GF-D8 (cell line): Measurements from ENCODE around the gene ADGRG2.
"Not testable (repeated sequence)": the region's sequence is repeated elsewhere in the genome, so short reads cannot be mapped to it uniquely, and the experiment has no call there.

ENCODE experiments used
- DNase-seq: peaks from one replicate; lab custom pipeline; 2025; lab: John Stamatoyannopoulos, UW

ADGRG2 gene

GRCh38 chrX:19003756-19004155 lies 118.5 kb downstream of the ADGRG2 start:
- no peak for DNase-seq

GRCh38 chrX:18998653-18999052 lies 123.6 kb downstream of the ADGRG2 start:
- DNase-seq: no peak

GRCh38 chrX:18997916-18998315 lies 124.4 kb downstream of the ADGRG2 start:
- no peak for DNase-seq

DNA sequence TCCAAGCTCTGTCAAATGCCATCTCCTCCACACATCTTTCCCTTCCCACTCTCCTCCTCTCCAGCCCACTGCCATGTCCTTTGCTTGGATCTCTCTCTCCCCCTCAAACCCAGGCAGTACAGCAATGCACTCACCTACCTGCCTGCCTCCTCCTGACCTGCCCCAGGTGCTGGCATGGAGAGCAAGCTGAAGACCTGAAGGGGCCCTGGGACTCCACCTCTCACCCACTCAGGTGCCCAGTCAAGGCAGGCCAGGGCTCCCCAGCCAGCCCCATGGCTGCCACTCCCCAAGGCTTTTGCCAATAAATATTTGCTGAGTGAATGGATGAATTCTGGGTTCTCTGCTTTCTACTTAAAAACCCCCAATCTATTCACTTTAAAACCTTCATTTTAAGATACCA lies 125.7 kb downstream of the ADGRG2 start:
- DNase-seq: no peak

DNA sequence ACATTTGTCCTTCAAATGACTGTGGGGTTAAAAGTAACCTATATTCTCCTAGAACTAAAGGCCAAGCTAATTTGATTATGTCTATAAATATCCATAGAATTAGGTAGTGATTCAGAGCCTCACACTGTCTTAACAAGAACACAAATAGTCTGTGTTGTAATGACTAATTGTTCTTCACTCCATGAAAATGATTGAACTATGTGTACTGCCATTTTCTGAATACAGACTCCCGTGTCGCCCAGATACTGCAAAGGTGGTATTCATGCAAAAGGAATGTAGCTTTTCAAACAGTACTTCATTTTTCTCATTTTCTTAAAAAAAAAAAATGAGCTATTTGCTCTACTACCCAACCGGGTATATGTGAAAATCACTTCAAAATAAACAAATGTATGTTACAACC lies 127.0 kb downstream of the ADGRG2 start:
- DNase-seq: no peak

- no peak for DNase-seq
Measured at GRCh38 chrX:18994713-18995112, 127.6 kb downstream of the ADGRG2 start.

DNA sequence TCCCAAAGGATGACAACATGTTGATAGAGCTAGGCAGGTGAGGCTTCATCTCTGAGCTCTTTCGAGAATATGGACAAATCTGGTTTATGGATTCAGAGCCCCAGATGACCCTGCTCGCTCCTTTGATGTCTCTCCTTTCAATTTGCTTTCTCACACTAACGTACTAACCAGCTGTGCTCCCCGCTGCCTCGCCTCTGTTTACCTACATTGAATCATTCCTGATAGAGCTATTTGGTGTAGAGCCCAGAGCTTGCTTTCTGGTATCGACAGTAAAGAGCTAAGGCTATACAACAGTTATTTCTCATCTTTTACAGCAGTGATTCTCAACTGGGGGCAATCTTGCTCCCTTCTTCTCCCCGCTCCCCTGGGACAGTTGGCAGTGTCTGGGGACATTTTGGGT lies 129.4 kb downstream of the ADGRG2 start:
- DNase-seq: no peak

GRCh38 chrX:18985186-18985435 lies 137.2 kb downstream of the ADGRG2 start:
- no peak for DNase-seq

- DNase-seq: peak; percentile 38
Measured at GRCh38 chrX:18984381-18985185, 137.7 kb downstream of the ADGRG2 start.

- no peak for DNase-seq
Measured at GRCh38 chrX:18983666-18984380, 138.4 kb downstream of the ADGRG2 start, which contains the start of gene PHKA2. TSS of gene PHKA2 (minus strand) at chrX:18984114. CDS start at chrX:18983932, 182 bp downstream.

DNA sequence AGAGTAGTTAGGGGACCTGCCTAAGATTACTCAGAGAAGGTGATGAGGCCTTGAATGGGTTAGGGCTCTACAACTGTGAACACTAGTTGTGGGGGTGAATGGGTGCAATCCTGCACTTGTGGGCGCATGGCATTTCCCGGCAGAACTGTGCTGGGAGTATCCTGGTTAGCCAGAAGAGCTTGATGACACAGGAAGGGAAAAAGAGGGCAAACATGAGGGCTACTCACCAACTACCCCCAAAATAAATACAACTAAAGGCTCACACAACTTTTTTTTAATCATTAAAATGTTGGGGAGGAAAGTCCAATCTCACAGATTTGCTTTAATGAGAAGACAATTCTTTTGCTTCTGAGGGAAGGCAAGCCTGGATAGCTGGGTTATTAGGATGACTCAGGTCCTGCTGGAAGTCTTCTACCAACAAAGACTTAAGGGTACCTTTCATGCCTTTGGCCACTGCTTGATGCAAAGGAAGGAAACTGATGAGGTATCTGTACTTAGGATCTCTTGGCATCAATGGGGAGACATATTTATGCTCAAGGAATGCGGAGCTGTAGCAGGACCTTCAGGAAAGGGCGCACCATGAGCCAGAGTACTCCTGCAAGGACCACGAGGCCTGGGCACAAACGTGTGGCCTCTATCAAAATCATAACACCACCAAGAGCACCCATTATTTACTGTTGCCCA lies 141.0 kb downstream of the ADGRG2 start:
- no peak for DNase-seq

GRCh38 chrX:18980262-18980661 lies 142.0 kb downstream of the ADGRG2 start:
- not testable (repeated sequence) for DNase-seq

- DNase-seq: no peak
Measured at GRCh38 chrX:18974993-18975392, 147.3 kb downstream of the ADGRG2 start.

DNA sequence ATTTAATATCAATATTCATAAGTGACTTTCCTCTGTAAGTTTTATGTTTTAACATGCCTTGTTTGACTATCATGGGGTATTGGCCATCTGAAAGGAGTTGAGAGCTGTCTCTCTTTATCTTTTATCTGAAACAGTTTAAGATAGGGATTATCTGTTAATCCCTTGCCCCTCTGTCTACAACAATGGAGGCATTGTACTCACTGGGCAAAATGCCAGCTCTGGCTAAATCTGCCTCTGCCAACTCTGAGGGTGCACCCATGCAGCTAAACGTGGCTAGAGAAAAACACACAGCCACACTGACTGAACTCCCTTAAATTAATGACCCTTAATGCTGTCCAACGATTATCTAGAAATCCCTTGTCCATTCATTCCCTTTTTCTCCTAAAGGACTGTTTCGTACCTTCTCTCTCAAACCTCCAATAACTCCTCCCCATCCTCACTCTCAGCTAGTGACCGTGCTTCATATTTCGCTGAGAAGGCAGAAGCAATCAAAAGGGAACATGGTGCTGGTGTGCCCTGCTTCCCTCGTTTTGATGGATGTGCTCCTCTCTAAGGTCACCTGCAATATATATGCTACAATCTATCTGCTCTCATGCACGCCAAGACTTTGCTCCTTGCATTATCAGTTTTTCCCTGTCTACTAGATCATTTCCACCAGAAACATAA lies 148.6 kb downstream of the ADGRG2 start:
- DNase-seq: no peak

DNA sequence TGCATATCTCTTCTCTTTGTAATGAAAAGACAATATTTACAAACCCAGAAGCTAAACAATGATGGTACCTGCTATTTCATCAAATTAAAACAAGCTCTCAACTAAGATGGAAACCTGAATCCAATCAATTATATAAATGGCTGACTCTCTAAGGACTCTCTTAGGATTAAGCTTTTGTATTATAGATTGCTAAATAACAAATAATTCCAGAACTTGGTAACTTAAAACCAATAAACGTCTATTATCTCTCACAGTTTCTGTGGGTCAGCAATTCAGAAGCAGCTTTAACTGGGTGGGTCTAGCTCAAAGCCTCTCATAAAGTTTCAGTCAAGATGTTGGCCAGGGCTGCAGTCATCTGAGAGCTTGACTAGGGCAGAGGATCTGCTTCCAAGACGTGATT lies 150.8 kb downstream of the ADGRG2 start:
- DNase-seq: no peak

GRCh38 chrX:18970465-18970864 lies 151.8 kb downstream of the ADGRG2 start:
- no peak for DNase-seq

DNA sequence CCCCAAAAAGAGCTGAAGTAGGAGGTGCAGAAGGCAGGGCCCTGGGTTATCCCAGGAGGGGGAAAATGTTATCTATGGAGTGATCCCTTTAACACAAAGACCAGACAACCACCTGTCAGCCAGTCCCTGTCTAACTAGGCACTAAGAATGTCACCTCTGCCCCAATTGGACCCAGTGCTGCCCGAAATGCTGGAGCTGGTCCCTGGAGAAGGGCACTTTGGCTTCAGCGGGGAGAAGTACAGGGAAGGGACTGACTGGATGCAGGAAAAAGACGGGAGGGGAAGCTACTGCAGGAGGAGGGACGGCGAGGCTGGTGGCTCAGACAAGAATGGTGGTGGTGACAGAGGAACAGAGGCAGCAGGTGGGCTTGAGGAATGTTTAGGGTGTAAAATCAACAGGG lies 155.6 kb downstream of the ADGRG2 start:
- no peak for DNase-seq

- DNase-seq: no peak
Measured at GRCh38 chrX:18964901-18965300, 157.4 kb downstream of the ADGRG2 start.

GRCh38 chrX:18964026-18964425 lies 158.2 kb downstream of the ADGRG2 start:
- DNase-seq: no peak

DNA sequence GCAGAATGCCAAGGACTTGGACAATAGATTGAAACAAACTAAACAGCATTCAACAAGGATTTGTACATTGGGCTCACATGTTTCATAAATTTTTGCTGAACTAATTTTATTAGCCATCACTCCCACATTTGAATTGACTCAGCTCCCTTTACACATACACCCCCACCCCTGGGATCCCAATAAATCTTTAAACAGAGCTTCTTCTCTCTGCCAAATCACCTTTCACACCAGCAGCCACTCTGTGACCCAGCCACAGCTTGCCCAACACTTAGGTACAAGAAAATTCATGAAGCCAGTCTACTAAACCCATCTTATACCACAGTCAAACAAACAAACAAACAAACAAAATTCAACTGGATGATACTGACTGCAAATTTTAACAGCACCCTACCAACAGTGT lies 159.9 kb downstream of the ADGRG2 start:
- no peak for DNase-seq

DNA sequence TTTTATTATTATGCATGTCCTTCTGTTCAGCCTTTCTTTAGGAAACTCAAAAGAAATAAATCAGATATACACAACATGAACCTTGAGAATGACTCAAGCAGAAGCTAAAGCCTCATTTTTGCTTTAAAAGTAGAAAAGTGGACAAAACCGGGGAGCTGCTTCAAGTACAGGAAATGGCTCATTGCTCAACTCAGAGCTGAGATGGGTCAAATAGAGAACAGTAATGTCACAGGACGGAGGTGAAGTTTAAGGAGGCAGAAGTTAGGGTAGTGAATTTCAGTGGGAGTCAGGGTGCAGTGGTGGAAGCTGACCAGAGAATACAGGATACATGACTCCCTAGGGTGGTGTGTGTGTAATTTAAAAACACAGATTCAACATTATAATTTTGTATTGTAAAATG lies 160.6 kb downstream of the ADGRG2 start:
- DNase-seq: peak; percentile 41

GRCh38 chrX:18956303-18957032 lies 165.8 kb downstream of the ADGRG2 start:
- DNase-seq: peak; percentile 22
